Muscle layer of duodenum (tissue), 2 donors: ENCODE results near the gene COL23A1.
"Not testable (repeated sequence)": the region's sequence is repeated elsewhere in the genome, so short reads cannot be mapped to it uniquely, and the experiment has no call there.

ENCODE experiments used
- H3K27ac ChIP-seq: one replicate; pipeline ENCODE4 v1.7.0; 2013; ENCODE audit warnings: mild to moderate bottlenecking, low read length
- H3K27me3 ChIP-seq: one replicate; pipeline ENCODE4 v1.7.0; 2013; ENCODE audit warnings: low read depth, mild to moderate bottlenecking, control low read depth, low read length
- H3K36me3 ChIP-seq, 2 donors: one replicate each; pipeline ENCODE4 v1.7.0; 2013; ENCODE audit warnings: low read length in 2 of 2, control low read depth in 1 of 2, mild to moderate bottlenecking in 1 of 2; ENCODE audit not compliant: insufficient read depth in 2 of 2, control insufficient read depth in 1 of 2
- H3K4me1 ChIP-seq, 2 donors: one replicate each; pipeline ENCODE4 v1.7.0; 2013; ENCODE audit warnings: low read length in 2 of 2, mild to moderate bottlenecking in 2 of 2, control low read depth in 1 of 2, moderate library complexity in 1 of 2; ENCODE audit not compliant: insufficient read depth in 2 of 2, control insufficient read depth in 1 of 2
- H3K4me3 ChIP-seq, 2 donors: one replicate each; pipeline ENCODE4 v1.7.0; 2013; ENCODE audit warnings: low read length in 2 of 2, low read depth in 1 of 2, mild to moderate bottlenecking in 1 of 2
- H3K9me3 ChIP-seq, 2 donors: one replicate each; pipeline ENCODE4 v1.7.0; 2013; ENCODE audit warnings: low read length in 2 of 2, control low read depth in 1 of 2, mild to moderate bottlenecking in 1 of 2; ENCODE audit not compliant: control insufficient read depth in 1 of 2
- donor health status: healthy.

The COL23A1 gene

DNA sequence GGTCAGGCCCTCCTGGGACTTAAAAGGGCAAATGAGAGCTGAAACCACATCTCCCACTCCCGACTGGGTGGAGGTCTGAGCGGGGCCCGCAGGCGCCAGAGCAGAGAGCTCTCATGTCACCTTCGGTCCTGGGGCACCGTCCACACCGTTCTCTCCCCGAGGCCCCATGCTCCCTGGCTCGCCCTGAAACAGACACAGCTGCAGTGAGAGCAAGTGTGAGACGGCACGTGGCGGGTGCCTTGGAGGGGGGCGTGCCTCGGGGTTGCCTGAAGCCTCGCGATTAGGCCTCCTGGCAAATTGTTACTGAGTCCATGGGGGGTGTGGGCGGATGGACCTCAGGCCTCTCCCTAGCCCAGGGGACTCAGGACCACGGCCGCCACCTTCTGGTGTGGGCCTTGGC is 333.4 kb downstream of the COL23A1 start:
- Histone ChIP-seq H3K27me3 (no peaks in the 10 kb centered on the region), H3K27ac (no peak overlapping the region), H3K4me1 (no peaks in the 10 kb centered on the region), H3K9me3 (no peaks in the 10 kb centered on the region), H3K4me3 (no peak overlapping the region), H3K36me3 (no peaks in the 10 kb centered on the region)

DNA sequence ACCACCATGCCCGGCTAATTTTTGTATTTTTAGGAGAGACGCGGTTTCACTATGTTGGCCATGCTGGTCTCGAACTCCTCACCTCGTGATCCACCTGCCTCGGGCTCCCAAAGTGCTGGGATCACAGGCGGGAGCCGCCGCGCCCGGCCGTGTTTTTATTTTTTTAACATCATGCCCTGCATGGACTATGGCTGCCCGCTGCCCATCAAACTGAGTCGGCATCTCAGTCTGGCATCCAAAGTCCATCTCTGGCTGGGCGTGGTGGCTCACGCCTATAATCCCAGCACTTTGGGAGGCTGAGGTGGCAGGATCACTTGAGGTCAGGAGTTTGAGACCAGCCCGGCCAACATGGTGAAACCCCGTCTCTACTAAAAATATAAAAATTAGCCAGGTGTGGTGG is 336.6 kb downstream of the COL23A1 start:
- H3K4me3 ChIP-seq, H3K4me1 ChIP-seq, H3K27ac ChIP-seq, H3K9me3 ChIP-seq, H3K27me3 ChIP-seq, H3K36me3 ChIP-seq: not testable (repeated sequence)

DNA sequence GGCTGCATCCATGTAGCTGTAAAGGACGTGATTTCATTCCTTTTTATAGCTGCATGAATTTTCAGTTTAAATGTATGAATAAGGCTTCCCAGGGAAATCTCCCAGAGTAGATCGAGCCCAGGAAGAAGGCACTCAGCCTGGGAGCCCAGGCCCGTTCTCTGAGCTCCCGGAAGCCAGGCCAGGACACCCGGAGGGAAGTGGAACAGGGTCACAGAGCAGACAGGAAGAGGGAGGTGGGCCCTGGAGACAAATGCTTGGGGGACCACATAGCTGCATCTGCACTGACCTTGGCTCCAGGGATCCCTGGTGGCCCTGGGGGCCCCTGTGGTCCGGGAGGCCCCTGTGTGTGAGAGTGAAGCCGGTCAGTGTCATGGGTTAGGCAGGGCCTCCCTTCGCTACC is 337.9 kb downstream of the COL23A1 start:
- no peaks in the 10 kb centered on the region for H3K27me3 ChIP-seq
- H3K4me1 ChIP-seq: no peaks in the 10 kb centered on the region

GRCh38 chr5:178250263-178250662 is 339.9 kb downstream of the COL23A1 start:
- H3K27me3 ChIP-seq: no peaks in the 10 kb centered on the region
- H3K27ac ChIP-seq: no peak overlapping the region
- H3K4me1 ChIP-seq: no peaks in the 10 kb centered on the region
- no peak overlapping the region for H3K4me3 ChIP-seq
- H3K36me3 ChIP-seq: no peaks in the 10 kb centered on the region
- H3K9me3 ChIP-seq: no peaks in the 10 kb centered on the region

More for the DNA sequence above, 337.9 kb downstream of the COL23A1 start:
- Histone ChIP-seq H3K4me3 (no peak overlapping the region), H3K27ac (no peak overlapping the region), H3K9me3 (no peaks in the 10 kb centered on the region), H3K36me3 (no peaks in the 10 kb centered on the region)

DNA sequence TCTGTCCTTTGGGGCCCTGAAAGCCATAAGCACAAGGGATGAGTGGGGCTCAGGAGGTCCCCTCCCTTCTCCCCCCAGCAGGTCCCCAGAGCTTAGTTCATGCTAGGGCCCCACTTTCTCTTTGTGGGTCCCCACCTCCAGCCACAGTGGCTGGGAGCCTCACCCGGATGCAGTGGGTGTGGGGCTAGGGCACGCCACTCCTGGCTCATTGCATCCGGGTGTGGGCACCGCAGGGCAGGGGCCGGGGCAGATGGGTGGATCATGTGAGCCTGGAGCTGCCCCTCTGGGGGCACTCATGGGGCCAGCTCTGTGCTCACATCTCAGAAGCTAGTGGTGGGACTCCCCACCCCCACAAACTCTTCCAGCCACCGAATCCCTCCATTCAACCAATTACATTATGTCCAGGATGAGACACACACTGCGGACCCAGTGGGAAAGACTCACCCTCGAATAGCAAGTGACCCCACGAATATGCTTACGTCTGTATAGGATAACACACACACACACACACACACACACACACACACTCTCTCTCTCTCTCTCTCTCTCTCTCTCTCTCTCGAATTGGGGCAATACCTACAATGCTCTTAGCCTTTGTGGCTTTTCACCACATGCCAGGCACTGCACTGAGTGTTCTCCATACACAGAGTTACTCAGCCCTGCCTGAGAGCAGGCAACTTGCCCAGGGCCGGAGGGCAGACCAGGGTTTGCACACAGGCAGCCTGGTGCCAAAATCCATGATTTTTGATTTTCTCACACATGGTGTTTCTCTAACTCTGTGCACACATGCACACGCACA is 340.8 kb downstream of the COL23A1 start:
- H3K9me3 ChIP-seq: no peaks in the 10 kb centered on the region
- no peaks in the 10 kb centered on the region for H3K4me1 ChIP-seq
- H3K27ac ChIP-seq: no peak overlapping the region
- H3K4me3 ChIP-seq: no peak overlapping the region
- H3K36me3 ChIP-seq: no peaks in the 10 kb centered on the region
- H3K27me3 ChIP-seq: no peaks in the 10 kb centered on the region

GRCh38 chr5:178248750-178249149 is 341.4 kb downstream of the COL23A1 start:
- H3K9me3 ChIP-seq: no peaks in the 10 kb centered on the region
- no peaks in the 10 kb centered on the region for H3K27me3 ChIP-seq
- H3K27ac ChIP-seq: no peak overlapping the region
- H3K4me3 ChIP-seq: no peak overlapping the region
- H3K4me1 ChIP-seq: no peaks in the 10 kb centered on the region
- no peaks in the 10 kb centered on the region for H3K36me3 ChIP-seq

GRCh38 chr5:178247481-178248456 is 342.4 kb downstream of the COL23A1 start:
- no peaks in the 10 kb centered on the region for H3K9me3 ChIP-seq
- H3K4me3 ChIP-seq: no peak overlapping the region
- no peak overlapping the region for H3K27ac ChIP-seq
- no peaks in the 10 kb centered on the region for H3K4me1 ChIP-seq
- no peaks in the 10 kb centered on the region for H3K36me3 ChIP-seq
- no peaks in the 10 kb centered on the region for H3K27me3 ChIP-seq

- H3K4me3 ChIP-seq: no peak overlapping the region
- no peaks in the 10 kb centered on the region for H3K27me3 ChIP-seq
- no peak overlapping the region for H3K27ac ChIP-seq
- peaks cover 0 to under 1% of the 10 kb centered on the region in 2 donors for H3K4me1 ChIP-seq
- no peaks in the 10 kb centered on the region for H3K36me3 ChIP-seq
- no peaks in the 10 kb centered on the region for H3K9me3 ChIP-seq
Measured at GRCh38 chr5:178246624-178247279, 343.4 kb downstream of the COL23A1 start.

DNA sequence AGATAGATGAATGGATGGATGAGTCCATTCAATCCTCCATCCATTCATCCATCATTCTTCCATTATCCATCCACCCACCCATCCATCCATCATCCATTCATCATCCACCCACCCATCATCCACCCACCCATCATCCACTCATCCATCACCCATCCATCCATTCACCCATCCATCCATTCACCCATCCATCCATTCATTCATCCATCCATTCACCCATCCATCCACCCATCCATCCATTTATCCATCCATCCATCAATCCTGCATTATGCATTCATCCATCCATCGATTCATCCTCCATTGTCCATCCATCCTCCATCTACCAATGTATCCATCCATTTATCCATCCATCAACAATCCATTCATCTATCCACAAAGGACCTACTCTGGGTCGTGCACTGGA is 344.8 kb downstream of the COL23A1 start:
- no peaks in the 10 kb centered on the region for H3K9me3 ChIP-seq
- no peak overlapping the region for H3K27ac ChIP-seq
- peaks cover 0 to 6% of the 10 kb centered on the region in 2 donors for H3K4me1 ChIP-seq
- no peaks in the 10 kb centered on the region for H3K36me3 ChIP-seq
- no peak overlapping the region for H3K4me3 ChIP-seq
- no peaks in the 10 kb centered on the region for H3K27me3 ChIP-seq

- H3K27me3 ChIP-seq: no peaks in the 10 kb centered on the region
- no peaks in the 10 kb centered on the region for H3K36me3 ChIP-seq
- H3K4me1 ChIP-seq: peaks cover 0 to 6% of the 10 kb centered on the region in 2 donors
- no peak overlapping the region for H3K4me3 ChIP-seq
- no peaks in the 10 kb centered on the region for H3K9me3 ChIP-seq
- no peak overlapping the region for H3K27ac ChIP-seq
Measured at GRCh38 chr5:178244576-178244975, 345.6 kb downstream of the COL23A1 start.

- Histone ChIP-seq H3K4me3 (no peak overlapping the region), H3K4me1 (peaks cover 0 to 6% of the 10 kb centered on the region in 2 donors), H3K27ac (no peak overlapping the region), H3K9me3 (no peaks in the 10 kb centered on the region), H3K27me3 (no peaks in the 10 kb centered on the region), H3K36me3 (no peaks in the 10 kb centered on the region)
Measured at GRCh38 chr5:178242416-178242815, 347.8 kb downstream of the COL23A1 start.
